Activated CD4-positive, alpha-beta T cell treated with anti-CD3 and anti-CD28 coated beads, Interleukin-2, amount 50 U/mL, for 16 hours (primary cell): Measurements from ENCODE around the gene ADPRHL1.
"Not testable (repeated sequence)": the region's sequence is repeated elsewhere in the genome, so short reads cannot be mapped to it uniquely, and the experiment has no call there.

ENCODE experiments used
- DNase-seq: peaks from one replicate; pipeline ENCODE4 v3.0.0-alpha.2; 2020

The ADPRHL1 gene

GRCh38 chr13:113400621-113401451 is 52.5 kb downstream of the ADPRHL1 start:
- no peak for DNase-seq

GRCh38 chr13:113399755-113400149 is 53.5 kb downstream of the ADPRHL1 start:
- no peak for DNase-seq

- no peak for DNase-seq
These were observed 54.1 kb downstream of the ADPRHL1 start for GRCh38 chr13:113398963-113399754.

- no peak for DNase-seq
These were observed 55.5 kb downstream of the ADPRHL1 start for GRCh38 chr13:113397608-113398425.

GRCh38 chr13:113394339-113394640 is 59.0 kb downstream of the ADPRHL1 start:
- no peak for DNase-seq

GRCh38 chr13:113393563-113394338 is 59.5 kb downstream of the ADPRHL1 start:
- DNase-seq: peak; percentile 79

GRCh38 chr13:113393226-113393562 is 60.1 kb downstream of the ADPRHL1 start:
- no peak for DNase-seq

GRCh38 chr13:113390874-113391497 is 62.3 kb downstream of the ADPRHL1 start:
- DNase-seq: no peak

- not testable (repeated sequence) for DNase-seq
These were observed 63.7 kb downstream of the ADPRHL1 start for GRCh38 chr13:113389586-113389985.

GRCh38 chr13:113387396-113387795 is 65.9 kb downstream of the ADPRHL1 start:
- no peak for DNase-seq

GRCh38 chr13:113383089-113383488 is 70.2 kb downstream of the ADPRHL1 start:
- no peak for DNase-seq

- DNase-seq: not testable (repeated sequence)
These were observed 70.7 kb downstream of the ADPRHL1 start for GRCh38 chr13:113382542-113382941.

GRCh38 chr13:113378825-113379224 is 74.5 kb downstream of the ADPRHL1 start:
- DNase-seq: no peak

GRCh38 chr13:113374511-113375175 is 78.6 kb downstream of the ADPRHL1 start:
- DNase-seq: no peak

GRCh38 chr13:113373811-113374485 is 79.3 kb downstream of the ADPRHL1 start:
- no peak for DNase-seq

GRCh38 chr13:113371701-113372100 is 81.6 kb downstream of the ADPRHL1 start:
- DNase-seq: not testable (repeated sequence)

- DNase-seq: no peak
These were observed 82.2 kb downstream of the ADPRHL1 start for GRCh38 chr13:113371061-113371460.

GRCh38 chr13:113369881-113370280 is 83.4 kb downstream of the ADPRHL1 start:
- DNase-seq: no peak

- no peak for DNase-seq
These were observed 84.1 kb downstream of the ADPRHL1 start for GRCh38 chr13:113369189-113369588.

GRCh38 chr13:113368353-113368752 is 84.9 kb downstream of the ADPRHL1 start:
- DNase-seq: not testable (repeated sequence)

- no peak for DNase-seq
These were observed 85.5 kb downstream of the ADPRHL1 start for GRCh38 chr13:113367771-113368170.
